ENCODE results near the gene NGB. TPM values are rescaled to one million over a fixed set of nuclear protein-coding genes. Genes with fewer than 3 reads are reported as not detected.

Gene NGB
- total RNA-seq, 1 experiment from 2014 or later = not detected

DNA sequence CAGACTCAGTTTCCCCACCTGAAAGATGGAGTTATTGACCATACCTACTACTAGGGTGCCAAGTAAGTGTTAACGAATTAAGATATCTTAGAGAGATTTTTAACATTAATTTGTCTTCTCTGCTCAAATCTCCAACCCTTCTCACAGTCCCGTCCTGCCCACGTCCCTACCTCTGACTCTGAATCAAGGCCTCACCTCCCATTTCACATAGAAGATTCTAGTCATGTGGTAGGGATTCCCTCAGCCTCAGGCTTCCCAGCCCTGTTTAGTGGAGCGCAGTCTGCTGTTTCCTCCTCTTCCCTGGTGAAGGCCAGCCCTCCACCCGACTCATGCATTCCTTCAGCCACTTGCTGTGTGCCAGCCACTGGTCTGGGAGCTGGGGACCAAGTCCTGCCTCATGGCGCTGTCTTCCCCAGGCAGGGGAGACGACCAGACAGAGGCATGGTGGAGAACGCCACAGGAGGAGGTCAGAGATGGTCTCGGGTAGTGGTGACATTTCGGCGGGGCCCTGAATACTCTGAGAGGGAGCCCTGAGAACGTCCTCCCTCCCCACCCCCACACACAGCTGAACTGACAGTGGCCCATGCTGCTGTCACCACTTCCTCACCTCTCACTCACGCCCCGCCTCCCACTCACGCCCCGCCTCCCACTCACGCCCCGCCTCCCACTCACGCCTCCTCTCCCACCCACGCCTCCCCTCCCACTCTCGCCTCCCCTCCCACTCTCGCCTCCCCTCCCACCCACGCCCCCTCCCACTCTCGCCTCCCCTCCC is 50.6 kb downstream of the NGB start:
- no peaks in the 10 kb centered on the region for H3K9me3 ChIP-seq (replicated peaks)
- no peaks in the 10 kb centered on the region for H3K4me1 ChIP-seq
- no peak overlapping the region for H3K27ac ChIP-seq
- no peak for DNase-seq
- no peaks in the 10 kb centered on the region for H3K27me3 ChIP-seq
- no peak overlapping the region for H3K4me3 ChIP-seq
- no peaks in the 10 kb centered on the region for H3K36me3 ChIP-seq

DNA sequence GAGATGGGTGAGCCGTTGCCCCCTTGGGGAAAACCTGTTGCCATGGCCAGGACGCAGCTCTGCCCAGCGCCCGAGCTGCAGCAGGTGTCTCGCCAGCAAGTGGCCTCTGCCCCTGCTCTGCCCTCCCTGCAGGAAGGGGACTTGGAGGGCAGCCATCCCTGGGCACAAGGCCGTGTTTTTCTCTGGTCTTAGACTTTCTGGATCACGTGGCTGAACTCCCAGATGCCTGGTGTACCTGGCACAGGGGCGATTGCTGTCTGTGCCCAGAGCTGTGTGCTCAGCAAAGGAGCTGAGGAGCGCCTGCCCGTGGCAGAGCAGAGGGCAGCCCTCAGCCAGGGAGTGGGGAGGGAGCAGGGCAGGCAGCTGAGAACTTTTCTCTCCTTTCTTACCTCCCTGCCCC is 51.4 kb downstream of the NGB start:
- H3K4me1 ChIP-seq = no peaks in the 10 kb centered on the region
- no peak overlapping the region for H3K27ac ChIP-seq
- no peaks in the 10 kb centered on the region for H3K9me3 ChIP-seq (replicated peaks)
- H3K36me3 ChIP-seq = no peaks in the 10 kb centered on the region
- no peak overlapping the region for H3K4me3 ChIP-seq
- H3K27me3 ChIP-seq = no peaks in the 10 kb centered on the region
- DNase-seq = no peak

DNA sequence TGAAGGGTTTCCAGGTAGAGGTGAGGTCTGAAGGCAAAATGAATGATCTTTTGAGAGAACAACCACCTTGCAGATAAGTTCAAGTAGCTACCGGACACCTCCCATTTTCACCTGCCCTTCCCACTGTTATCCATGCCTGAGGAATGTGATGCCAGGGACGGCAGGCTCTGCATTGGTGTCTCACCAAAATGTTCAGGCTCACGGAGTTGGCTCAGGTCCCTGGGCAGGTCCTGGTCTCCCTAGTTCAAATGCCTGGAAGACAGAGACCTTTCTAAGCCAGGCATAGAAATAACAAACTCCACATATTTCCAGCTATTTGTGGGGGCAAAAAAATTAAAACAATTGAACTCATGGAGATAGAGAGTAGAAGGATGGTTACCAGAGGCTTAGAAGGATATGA is 53.5 kb downstream of the NGB start:
- Histone ChIP-seq H3K36me3 (no peaks in the 10 kb centered on the region), H3K4me3 (no peak overlapping the region), H3K27ac (no peak overlapping the region), H3K9me3 (replicated peaks) (no peaks in the 10 kb centered on the region), H3K4me1 (no peaks in the 10 kb centered on the region), H3K27me3 (no peaks in the 10 kb centered on the region)
- no peak for DNase-seq

Other genes with a start within 250 kb of the NGB start
- 21.7 and 23.5 TPM in 2 replicates for gene IRF2BPL, start 242.5 kb downstream of the NGB start, total RNA-seq (2014; rRNA removed; shearing (Covaris generic))
- gene CIPC, start 172.9 kb downstream of the NGB start, total RNA-seq (2014; rRNA removed; shearing (Covaris generic)) = 13.2 and 14.0 TPM in 2 replicates
- gene ZDHHC22, start 129.4 kb downstream of the NGB start, total RNA-seq (2014; rRNA removed; shearing (Covaris generic)) = 12.1 and 13.4 TPM in 2 replicates
- 4.5 and 5.2 TPM in 2 replicates for gene TMEM63C, start 89.4 kb downstream of the NGB start, total RNA-seq (2014; rRNA removed; shearing (Covaris generic))
- gene POMT2, start 49.7 kb upstream of the NGB start, total RNA-seq (2014; rRNA removed; shearing (Covaris generic)) = 27.0 and 30.2 TPM in 2 replicates
- gene GSTZ1, start 49.8 kb upstream of the NGB start, total RNA-seq (2014; rRNA removed; shearing (Covaris generic)) = 10.3 and 14.3 TPM in 2 replicates
- 12.8 and 13.6 TPM in 2 replicates for gene TMED8, start 105.9 kb upstream of the NGB start, total RNA-seq (2014; rRNA removed; shearing (Covaris generic))
- gene SAMD15, start 106.2 kb upstream of the NGB start, total RNA-seq (2014; rRNA removed; shearing (Covaris generic)) = 1.0 and 2.3 TPM in 2 replicates
- 0.06 TPM in 1 of 2 replicates, not detected in the other for gene NOXRED1, start 152.3 kb upstream of the NGB start, total RNA-seq (2014; rRNA removed; shearing (Covaris generic))
- gene VIPAS39, start 186.4 kb upstream of the NGB start, total RNA-seq (2014; rRNA removed; shearing (Covaris generic)) = 18.5 and 19.6 TPM in 2 replicates
- 146 and 152 TPM in 2 replicates for gene AHSA1, start 186.9 kb upstream of the NGB start, total RNA-seq (2014; rRNA removed; shearing (Covaris generic))
- gene ISM2, start 227.6 kb upstream of the NGB start, total RNA-seq (2014; rRNA removed; shearing (Covaris generic)) = 0.16 TPM in 1 of 2 replicates, not detected in the other

All from SJCRH30 (cell line).